Measurements from ENCODE around the gene GID4. TPM values are rescaled to one million over a fixed set of nuclear protein-coding genes. Genes with fewer than 3 reads are reported as not detected.

The GID4 gene
- total RNA-seq, 4 donors from 2014 or later = 3.0 to 14.0 (median 10.9) TPM

DNA sequence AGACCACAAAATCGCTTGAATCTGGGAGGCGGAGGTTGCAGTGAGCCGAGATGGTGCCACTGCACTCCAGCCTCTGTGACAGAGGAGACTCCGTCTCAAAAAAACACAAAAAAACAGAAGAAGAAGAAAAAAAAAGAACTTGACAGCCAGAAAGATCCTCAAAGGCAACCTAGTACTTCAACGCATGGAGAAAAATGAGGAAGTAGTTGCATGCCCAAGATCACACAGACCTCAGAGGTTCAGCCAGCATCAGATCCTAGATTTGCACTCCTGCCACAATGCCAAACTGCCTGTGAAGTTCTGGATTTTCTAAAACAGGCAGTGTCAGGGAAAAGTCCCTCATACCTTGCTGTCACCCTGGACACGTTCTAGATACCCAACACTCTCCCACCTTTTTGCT lies 1.7 kb upstream of the GID4 start:
- no peaks in the 10 kb centered on the region for H3K36me3 ChIP-seq
- H3K4me3 ChIP-seq = no peak overlapping the region
- DNase-seq = no peak
- no peaks in the 10 kb centered on the region for H3K9me3 ChIP-seq
- no peaks in the 10 kb centered on the region for H3K27me3 ChIP-seq
- TF ChIP-seq POLR2A (IDR thresholded peaks at IDR 0.05) (no peak), CTCF (IDR thresholded peaks at IDR 0.05) (no peak)
- H3K27ac ChIP-seq = peak overlapping the region in 1 of 4 donors; percentile 88
- peaks cover 0 to 35% (median 14%) of the 10 kb centered on the region in 4 donors for H3K4me1 ChIP-seq

DNA sequence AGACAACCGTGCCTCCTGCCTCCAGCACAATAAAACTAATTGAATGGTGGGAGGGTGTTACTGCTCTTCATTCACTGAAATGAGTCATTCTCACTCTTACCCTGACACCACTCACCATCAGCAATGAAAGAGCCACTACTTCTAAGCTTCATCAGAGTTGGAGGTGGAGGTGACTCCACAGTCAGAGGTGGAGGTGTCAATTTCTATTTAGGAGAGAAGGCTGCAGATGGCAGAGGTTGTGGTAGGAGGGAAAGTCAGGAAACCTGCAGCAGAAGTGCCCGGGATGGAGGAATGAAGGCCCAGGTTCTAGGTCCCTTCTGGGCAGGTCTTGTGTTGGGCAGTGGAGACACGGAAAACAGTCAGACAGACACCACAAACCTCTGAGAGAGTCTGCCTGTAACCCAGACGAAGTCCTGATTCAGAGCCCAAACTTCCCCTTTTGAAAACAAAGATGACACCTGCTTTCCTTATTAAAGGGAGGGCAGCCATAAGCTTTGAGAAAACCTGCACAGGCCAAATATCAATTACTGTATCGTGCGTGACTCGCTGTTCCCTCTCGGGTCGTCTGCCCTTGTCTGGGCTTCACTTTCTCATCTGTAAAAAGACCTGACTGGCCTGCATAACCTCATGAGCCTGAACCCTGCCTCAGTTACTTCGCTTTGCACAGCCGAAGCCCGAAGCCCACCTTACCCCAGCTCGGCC lies 908 bp upstream of the GID4 start:
- Histone ChIP-seq H3K27me3 (no peaks in the 10 kb centered on the region), H3K36me3 (no peaks in the 10 kb centered on the region), H3K9me3 (no peaks in the 10 kb centered on the region), H3K27ac (peak overlapping the region; percentile 62 to 88 (median 80)), H3K4me3 (peak overlapping the region; percentile 87 to 97 (median 93)), H3K4me1 (peaks cover 0 to 35% (median 14%) of the 10 kb centered on the region in 4 donors)
- no peak for TF ChIP-seq POLR2A (IDR thresholded peaks at IDR 0.05)
- no peak for TF ChIP-seq CTCF (IDR thresholded peaks at IDR 0.05)
- DNase-seq = no peak

- Histone ChIP-seq H3K27me3 (no peaks in the 10 kb centered on the region), H3K9me3 (no peaks in the 10 kb centered on the region), H3K4me1 (peaks cover 0 to 35% (median 14%) of the 10 kb centered on the region in 4 donors), H3K4me3 (peak overlapping the region; percentile 87 to 97 (median 93)), H3K36me3 (no peaks in the 10 kb centered on the region), H3K27ac (peak overlapping the region; percentile 81 to 88 (median 84))
- TF ChIP-seq POLR2A (IDR thresholded peaks at IDR 0.05) = no peak
- no peak for TF ChIP-seq CTCF (IDR thresholded peaks at IDR 0.05)
- peak in 2 of 3 donors; percentile 18 to 67 for DNase-seq
Measured at GRCh38 chr17:18039535-18040260, 490 bp downstream of the GID4 start.

DNA sequence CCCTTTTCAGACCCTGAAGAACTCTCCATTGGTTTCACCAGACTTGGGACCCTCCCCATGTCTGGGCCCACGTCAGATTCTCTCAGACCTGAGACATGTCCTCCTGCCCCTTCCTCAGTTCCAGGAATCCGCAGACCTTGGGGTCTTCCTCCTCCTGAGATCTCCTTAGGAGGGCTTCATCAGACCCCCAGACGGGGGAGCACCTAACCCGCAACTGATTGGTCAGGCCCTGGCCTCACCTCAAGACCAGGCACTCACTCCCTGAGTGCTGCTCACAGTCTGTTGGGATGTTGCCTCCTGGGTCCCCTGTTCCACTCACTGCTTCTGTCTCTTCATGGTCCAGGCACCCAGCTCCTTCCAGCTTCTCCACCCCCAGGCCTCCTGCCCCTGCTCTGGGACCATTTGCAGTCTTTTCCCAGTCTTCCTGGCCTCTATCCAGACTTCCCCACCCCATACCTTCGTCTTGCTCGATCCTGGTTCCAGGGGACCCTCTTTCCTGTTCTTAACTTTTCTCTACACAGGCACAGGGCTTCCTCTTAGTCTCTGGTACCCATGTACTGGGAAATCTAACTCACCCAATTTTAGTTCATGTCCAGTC lies 1.2 kb downstream of the GID4 start:
- Histone ChIP-seq H3K4me3 (peak overlapping the region; percentile 87 to 97 (median 93)), H3K36me3 (no peaks in the 10 kb centered on the region), H3K4me1 (peaks cover 0 to 35% (median 14%) of the 10 kb centered on the region in 4 donors), H3K27me3 (no peaks in the 10 kb centered on the region), H3K9me3 (no peaks in the 10 kb centered on the region), H3K27ac (peak overlapping the region in 2 of 4 donors; percentile 81 to 88)
- no peak for TF ChIP-seq CTCF (IDR thresholded peaks at IDR 0.05)
- TF ChIP-seq POLR2A (IDR thresholded peaks at IDR 0.05) = no peak
- no peak for DNase-seq

DNA sequence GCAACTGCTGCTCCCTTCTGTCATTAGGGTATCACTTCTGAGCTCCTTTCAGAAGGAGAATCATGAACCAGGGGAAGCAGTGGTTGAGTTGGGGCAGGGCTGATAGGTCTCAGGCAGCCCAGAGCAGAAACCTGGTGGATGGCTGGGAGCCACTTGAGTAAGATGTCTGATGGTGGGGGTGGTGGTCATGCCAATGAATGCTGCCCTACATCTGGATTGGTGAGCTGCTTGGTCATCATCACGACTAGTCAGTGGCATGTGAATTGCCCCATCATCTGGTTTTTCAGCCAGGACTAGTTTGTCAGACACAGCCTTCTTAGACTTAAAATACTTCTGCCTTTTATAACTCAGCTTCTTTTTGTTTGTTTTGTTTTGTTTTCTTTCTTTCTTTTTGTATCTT lies 2.6 kb downstream of the GID4 start:
- Histone ChIP-seq H3K4me3 (no peak overlapping the region), H3K27ac (no peak overlapping the region), H3K9me3 (no peaks in the 10 kb centered on the region), H3K36me3 (peaks cover 0 to 7% (median 0%) of the 10 kb centered on the region in 3 donors), H3K27me3 (no peaks in the 10 kb centered on the region), H3K4me1 (peaks cover 0 to 35% (median 14%) of the 10 kb centered on the region in 4 donors)
- no peak for DNase-seq
- TF ChIP-seq CTCF (IDR thresholded peaks at IDR 0.05) (no peak), POLR2A (IDR thresholded peaks at IDR 0.05) (no peak)

All from Peyer's patch (tissue), 4 donors.